Mononuclear cell (primary cell): ENCODE measurements around the gene RPRD1B. TPM values are rescaled to one million over a fixed set of nuclear protein-coding genes. Genes with fewer than 3 reads are reported as not detected.

Experiments
- H3K27me3 ChIP-seq: 2 replicates; pipeline ENCODE4 v1.6.0; 2011; ENCODE audit warnings: low read length, control low read depth; ENCODE audit not compliant: insufficient read depth
- H3K4me1 ChIP-seq: 2 replicates; pipeline ENCODE4 v1.5.1; 2011; ENCODE audit warnings: mild to moderate bottlenecking, low read length, control low read depth; ENCODE audit not compliant: insufficient read depth
- H3K4me3 ChIP-seq: 2 replicates; pipeline ENCODE4 v1.5.1; 2011; ENCODE audit warnings: mild to moderate bottlenecking, low read length, moderate library complexity
- H3K9me3 ChIP-seq: 2 replicates; pipeline ENCODE4 v1.5.1; 2011; ENCODE audit warnings: low read depth, mild to moderate bottlenecking, control low read depth, low read length
- total RNA-seq: library from RNA; depleted of rRNA; stranded (reverse); fragments of >200 nt; gene quantifications from one replicate; pipeline ENCODE4 v1.2.3, GENCODE V29; 2012

Gene RPRD1B
- total RNA-seq, 1 donor, result 69.2 TPM

DNA sequence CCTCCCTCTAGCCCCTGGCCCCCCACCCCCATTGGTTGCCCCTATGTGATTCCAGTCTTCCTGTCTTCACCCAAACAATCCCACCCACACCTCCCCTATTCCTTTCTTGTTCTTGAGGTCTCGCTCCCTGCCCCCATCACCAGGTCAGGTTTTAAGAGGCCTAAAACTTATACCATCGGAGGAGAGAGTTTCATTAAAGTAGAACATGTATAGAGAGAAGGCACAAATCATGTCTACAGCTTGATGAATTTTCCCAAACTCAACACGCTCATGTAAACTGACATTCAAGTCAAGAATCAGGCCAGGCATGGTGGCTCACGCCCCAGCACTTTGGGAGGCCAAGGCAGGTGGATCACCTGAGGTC, 87.1 kb downstream of the RPRD1B start:
- H3K27me3 ChIP-seq, result no peaks in the 10 kb centered on the region
- H3K9me3 ChIP-seq, result no peaks in the 10 kb centered on the region
- H3K4me1 ChIP-seq, result no peaks in the 10 kb centered on the region
- H3K4me3 ChIP-seq, result no peak overlapping the region

DNA sequence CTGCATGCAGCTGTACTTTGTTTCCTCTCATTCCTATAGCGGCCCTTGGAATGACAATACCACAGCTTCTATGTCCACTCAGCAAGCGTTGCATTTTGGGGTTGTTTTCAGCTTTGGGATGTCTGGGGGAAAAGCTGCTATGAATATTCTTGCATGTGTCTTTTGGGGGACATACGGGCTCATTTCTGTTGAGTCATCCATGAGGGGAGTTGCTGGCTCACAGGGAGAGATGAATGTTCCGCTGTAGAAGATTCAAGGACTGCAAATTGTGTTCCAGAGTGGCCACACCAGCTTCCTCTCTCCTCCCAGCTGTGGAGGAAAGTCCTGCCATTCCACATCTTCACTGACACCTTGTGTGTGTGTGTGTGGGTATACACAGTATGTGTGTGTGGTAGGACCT, 88.2 kb downstream of the RPRD1B start:
- Histone ChIP-seq H3K4me1 (no peaks in the 10 kb centered on the region), H3K9me3 (no peaks in the 10 kb centered on the region), H3K4me3 (no peak overlapping the region), H3K27me3 (no peaks in the 10 kb centered on the region)

DNA sequence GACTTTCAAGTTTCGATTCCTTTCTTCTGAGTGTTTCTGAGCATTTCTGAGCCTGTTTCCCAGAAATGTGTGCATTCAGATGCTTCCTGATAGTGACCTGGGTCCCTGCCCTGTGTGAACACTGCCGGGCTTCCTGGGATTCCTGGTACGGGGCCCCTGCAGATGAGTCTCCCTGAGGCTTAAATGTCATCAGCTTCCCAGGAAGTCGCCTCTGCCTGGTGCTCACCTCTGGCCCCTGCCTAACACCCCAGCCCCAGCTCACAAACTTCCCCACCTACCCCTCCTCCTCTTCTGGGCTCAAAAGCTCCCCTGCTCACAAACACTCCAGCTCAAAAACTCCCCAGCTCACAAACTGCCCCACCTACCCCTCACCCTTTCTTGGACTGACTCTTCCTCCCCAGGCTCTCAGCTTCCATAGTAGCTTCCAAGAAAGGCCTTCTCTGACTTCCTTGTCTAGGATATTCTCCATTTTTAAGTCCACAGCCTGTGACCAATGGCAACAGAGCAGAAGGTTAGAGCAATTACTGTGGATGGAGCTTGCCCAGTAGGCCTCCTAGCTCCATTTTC, 89.6 kb downstream of the RPRD1B start:
- no peak overlapping the region for H3K4me3 ChIP-seq
- H3K4me1 ChIP-seq, result no peaks in the 10 kb centered on the region
- H3K9me3 ChIP-seq, result no peaks in the 10 kb centered on the region
- no peaks in the 10 kb centered on the region for H3K27me3 ChIP-seq

DNA sequence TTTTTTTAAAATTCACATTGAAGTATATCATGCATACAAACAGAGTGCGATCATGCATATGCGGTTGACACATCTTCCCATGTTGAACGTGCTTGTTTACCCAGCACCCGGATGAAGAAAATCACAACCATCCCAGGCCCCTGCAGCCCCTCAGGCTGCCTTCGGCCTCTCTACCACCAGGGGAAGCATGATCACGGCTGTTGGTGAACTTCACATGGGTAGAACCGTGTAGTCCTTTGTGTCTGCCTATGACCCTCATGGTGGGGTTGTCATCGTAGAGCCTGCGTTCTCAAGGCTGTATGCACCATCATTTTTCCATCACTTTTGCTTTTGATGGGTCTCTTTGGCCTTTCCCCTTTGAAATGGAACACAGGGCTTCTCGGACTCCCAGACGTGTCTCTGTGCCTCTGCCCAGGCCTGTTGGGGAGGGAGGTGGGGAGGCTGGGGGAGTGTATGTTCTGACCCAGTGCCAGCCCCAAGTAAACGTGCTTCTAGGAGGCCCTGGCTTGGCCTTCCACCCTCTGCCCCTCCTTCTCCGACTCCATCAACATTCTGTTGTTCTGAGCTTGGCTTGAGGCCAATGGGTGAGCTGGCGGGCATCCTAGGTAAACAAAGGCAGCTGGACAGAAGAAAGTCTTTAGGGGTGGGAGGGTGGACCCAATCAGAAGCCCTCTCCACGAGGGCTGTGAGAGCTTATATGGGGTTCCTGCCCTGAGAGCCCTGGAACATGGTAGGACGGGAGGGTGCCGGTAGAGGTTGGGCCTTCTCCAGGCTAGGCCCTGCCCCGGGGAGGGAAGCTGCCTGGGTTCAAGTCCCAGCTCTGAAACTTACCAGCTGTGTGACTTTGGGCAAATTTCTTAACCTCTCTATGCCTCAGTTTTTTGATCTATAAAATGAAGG, 91.9 kb downstream of the RPRD1B start:
- Histone ChIP-seq H3K4me3 (no peak overlapping the region), H3K27me3 (no peaks in the 10 kb centered on the region), H3K4me1 (no peaks in the 10 kb centered on the region), H3K9me3 (no peaks in the 10 kb centered on the region)

DNA sequence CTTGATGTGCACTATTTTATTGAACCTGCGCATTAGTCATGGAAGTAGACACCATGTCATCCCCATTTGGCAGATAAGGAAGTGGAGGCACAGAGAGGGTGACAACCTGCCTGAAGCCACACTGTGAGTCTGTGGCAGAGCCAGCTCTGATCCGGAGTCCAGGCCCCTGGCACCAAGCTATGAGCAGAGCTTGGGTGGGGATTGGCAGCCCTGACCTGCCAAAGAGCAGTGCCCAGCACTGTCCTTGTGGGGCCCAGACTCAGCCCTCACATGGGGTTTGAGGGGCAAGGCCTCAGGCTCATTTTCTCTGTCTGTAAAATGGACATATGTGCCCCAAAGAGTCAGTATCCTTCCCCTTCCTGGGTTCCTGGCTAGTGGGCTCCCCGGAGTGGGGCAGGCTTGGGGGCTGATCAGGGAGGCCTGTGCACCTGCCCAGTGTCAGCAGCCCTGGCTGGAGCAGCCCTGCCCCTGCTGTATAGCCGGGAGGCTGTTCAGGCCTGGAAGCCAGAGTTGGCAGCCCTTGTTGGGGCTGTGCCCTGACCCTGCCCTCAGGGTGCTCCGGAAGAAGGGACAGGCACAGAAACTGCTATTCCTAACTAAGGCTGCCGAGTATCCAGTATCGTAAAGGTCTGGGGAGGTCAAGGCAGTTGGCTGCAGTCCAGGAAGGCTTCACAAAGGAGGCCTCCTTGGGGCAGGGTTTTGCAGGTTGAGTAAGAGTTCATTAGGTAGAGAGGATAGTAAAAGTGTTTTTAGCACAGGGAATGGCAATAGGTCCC, 92.8 kb downstream of the RPRD1B start:
- no peak overlapping the region for H3K4me3 ChIP-seq
- no peaks in the 10 kb centered on the region for H3K9me3 ChIP-seq
- no peaks in the 10 kb centered on the region for H3K4me1 ChIP-seq
- no peaks in the 10 kb centered on the region for H3K27me3 ChIP-seq

DNA sequence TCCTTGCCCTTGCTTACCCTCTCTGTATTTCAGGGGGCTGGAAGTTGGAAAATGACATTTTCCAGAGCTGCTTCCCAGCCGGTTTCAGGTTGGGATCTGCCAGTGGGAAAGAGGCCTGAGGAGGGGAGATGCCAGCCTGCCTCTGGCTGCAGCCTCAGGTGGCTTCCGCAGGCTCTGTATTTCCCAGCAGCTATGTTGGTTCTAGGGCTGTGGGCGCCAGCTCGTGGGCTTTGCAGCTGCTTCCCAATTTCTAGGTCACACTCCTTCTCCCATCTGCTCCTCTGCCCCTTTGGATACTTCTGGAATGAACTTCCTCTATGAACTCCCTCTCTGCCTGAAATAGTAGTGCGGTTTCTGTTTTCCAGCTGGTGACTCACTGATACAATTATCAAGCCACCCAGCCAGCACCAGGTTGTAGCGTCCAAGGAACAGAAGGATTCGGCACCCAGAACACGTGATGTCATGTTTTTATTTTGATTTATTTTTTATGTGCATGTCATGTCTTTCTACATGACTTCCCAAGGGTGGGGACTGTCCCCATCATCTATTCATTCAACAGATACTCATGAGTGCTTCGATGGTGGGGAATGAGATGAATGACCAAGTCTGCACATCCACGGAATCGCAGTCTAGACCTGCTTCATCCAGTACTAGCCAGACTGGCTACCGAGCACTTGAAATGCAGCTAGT, 93.5 kb downstream of the RPRD1B start:
- Histone ChIP-seq H3K4me3 (no peak overlapping the region), H3K9me3 (no peaks in the 10 kb centered on the region), H3K27me3 (no peaks in the 10 kb centered on the region), H3K4me1 (no peaks in the 10 kb centered on the region)

DNA sequence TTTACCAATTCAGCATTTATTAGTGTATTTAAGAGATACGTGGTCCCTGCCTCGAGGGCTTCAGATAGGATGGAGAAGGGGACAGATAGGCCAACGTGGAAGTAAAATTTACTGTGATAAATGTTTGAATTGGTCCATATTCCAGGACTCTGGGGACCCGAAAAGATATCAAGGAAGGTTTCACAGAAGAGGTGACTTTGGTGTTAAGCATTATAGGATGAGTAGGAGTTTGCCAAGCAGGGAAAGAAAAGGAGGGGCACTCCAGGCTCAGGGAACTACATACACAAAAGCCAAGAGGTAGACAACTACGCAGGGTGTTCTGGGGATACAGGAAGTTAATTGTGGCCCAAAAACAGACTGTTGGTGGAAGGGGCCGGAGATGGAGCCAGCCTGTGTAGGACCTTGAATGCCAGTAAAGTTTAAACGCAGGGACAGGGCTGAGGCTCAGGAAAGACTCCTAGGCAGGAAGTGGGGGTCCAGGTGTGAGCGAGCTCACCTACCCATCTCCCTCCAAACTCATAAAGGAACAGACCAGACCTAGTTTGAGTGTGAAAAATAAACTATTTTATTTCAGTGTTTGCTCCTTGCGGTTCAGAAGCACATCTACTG, 94.5 kb downstream of the RPRD1B start:
- Histone ChIP-seq H3K27me3 (no peaks in the 10 kb centered on the region), H3K4me1 (no peaks in the 10 kb centered on the region), H3K4me3 (no peak overlapping the region), H3K9me3 (no peaks in the 10 kb centered on the region)

DNA sequence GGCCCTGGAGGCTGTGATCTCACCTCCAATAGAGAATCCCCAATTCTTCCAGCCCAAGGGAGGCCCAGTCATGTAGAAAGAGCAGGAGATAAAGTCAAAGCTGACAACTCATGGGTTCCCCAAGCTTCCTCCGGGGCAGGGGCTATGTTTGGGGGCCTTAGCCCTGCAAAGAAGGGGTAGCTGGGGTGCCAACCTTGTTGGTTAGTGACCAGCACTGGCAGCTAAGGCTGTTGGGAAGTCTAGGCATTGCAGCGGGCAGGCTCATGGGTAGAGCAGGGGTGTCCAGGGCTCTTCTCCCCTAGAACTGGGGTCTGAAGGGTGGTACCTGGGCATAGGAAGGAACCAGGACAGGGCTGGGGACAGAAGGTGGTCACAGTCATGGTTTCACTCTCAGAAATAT, 95.1 kb downstream of the RPRD1B start:
- Histone ChIP-seq H3K27me3 (no peaks in the 10 kb centered on the region), H3K4me1 (no peaks in the 10 kb centered on the region), H3K4me3 (no peak overlapping the region), H3K9me3 (no peaks in the 10 kb centered on the region)

DNA sequence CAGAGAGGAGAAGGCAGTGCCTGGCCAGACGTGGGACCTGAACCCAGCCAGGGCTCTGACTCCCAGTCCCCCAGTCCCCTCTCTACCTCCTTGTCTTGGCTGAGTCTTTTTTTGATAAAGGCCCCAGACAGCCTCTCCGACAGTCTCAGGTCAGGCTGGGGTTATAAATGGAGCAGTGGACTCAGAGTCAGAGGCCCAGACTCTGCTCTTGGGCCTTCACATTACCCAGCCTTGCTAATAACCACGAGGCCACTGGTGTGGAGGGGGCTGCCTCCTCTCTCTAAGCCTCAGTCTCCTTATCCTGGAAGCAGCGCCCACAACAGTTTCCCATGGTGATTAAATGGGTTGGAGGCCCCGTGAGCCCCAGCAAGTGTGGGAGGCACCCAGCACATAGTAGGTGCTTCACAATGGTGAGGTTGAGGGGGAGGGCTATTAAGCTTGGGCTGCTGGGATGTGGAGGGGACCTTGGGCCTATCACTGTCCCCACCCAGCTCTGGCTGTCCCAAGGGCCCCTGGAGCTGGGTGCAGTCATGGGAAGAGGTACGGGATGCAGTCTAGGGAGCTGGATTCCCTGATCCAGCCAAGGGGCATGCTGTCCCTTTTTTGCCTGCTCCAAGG, 95.8 kb downstream of the RPRD1B start:
- no peaks in the 10 kb centered on the region for H3K27me3 ChIP-seq
- no peaks in the 10 kb centered on the region for H3K4me1 ChIP-seq
- H3K9me3 ChIP-seq, result no peaks in the 10 kb centered on the region
- no peak overlapping the region for H3K4me3 ChIP-seq

DNA sequence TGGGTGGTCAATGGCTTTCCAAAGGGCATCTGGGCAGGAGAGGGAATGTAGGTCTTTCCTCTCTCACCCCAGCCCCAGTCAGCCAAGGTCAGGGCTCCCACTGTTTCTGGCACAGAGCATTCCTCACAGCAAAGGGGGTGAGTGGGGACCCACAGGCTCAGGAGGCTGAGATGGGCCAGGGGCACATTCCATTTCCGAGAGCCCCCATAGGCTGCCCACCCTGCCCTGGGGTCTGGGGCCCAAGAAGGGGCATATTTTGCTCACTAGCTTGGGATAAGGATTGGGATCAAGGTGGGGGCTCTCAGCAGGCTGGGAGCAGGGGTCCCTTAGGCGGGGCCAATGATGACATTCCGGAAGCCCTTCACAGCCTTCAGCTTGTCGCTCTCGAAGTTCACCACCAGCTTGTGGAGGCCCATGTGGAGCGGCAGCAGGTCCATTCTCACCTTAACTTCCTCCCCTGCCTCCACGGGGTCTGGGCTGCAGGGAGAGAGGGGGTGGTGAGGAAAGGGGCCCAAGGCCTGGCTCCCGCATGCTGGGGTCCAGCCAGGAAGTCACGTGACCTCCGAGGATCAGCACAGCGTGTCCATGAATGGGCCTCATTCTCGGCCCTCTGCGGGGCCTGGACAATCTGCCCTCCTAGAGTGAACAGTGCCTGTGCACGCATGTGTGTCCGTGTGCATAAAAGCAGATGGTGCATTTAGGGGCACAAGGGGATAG, 96.5 kb downstream of the RPRD1B start:
- Histone ChIP-seq H3K9me3 (no peaks in the 10 kb centered on the region), H3K4me1 (no peaks in the 10 kb centered on the region), H3K4me3 (no peak overlapping the region), H3K27me3 (no peaks in the 10 kb centered on the region)

DNA sequence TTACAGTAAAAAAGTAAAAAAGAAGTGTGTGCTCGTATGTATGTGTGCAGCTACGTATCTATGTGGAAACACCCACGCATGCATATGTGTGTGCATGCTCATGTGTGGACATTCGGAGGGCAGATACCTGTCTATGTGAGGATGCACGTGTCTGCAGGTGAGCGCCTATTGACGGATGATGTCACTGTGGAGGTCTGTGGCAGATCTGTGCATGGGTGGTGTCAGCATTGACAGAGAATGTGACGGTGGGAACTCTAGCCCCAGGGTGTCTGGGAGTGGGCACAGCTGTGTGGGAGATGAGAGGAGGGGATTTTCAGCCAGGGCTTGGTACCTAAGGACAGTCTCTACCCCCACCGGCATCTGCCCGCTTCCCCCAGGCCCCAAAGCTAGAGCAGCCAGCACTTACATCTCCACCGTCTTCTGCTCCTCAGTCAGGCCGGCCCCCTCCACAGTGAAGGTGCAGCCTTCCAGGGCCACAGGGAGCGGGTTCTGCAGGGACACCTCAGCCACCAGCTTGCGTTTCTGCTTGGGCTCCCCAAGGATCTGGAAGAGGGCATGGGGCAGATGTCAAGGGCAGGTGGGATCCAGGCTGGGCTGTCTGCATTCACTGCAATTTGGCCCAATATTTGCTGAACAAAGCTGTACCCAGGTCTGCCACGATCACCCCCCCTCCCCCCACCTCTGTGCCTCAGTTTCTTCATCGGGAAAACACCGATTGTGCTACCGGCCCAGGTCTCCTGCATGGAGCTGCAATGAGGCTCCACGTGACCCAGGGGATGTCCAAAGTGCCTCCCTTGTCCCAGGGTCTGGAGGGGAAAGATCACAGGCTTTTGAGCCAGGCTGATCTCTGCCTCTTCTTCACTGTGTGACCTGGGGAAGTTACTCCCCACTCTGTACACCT, 97.4 kb downstream of the RPRD1B start:
- Histone ChIP-seq H3K4me3 (no peak overlapping the region), H3K9me3 (no peaks in the 10 kb centered on the region), H3K4me1 (no peaks in the 10 kb centered on the region), H3K27me3 (no peaks in the 10 kb centered on the region)

DNA sequence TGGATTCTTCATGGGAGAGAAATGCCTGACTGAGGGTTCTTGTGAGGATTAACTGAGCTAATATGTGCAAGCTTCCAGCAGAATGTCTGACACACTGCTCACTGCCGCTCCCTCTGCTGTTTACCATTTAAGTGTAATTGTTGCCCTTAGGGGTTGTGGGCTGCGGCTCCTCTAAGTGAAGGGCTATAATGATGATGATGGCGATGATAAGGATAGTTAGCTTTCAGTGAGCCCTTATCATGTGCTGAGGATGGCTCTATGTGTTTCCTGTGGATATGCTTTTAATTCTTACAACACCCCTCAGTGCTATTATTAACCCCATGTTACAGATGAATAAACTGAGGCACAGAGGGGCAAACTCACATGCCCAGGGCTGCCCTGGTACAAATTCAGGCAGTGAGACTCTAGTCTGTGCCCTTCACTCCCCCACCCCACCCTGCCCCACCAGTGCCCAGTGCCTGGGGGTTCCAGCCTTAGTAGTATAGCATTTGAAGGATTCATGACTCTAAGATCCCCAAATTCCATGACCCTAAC, 98.1 kb downstream of the RPRD1B start:
- H3K4me1 ChIP-seq, result no peaks in the 10 kb centered on the region
- H3K9me3 ChIP-seq, result no peaks in the 10 kb centered on the region
- no peaks in the 10 kb centered on the region for H3K27me3 ChIP-seq
- H3K4me3 ChIP-seq, result no peak overlapping the region
